ENCODE results near the gene SLC2A9.

SLC2A9 gene

DNA sequence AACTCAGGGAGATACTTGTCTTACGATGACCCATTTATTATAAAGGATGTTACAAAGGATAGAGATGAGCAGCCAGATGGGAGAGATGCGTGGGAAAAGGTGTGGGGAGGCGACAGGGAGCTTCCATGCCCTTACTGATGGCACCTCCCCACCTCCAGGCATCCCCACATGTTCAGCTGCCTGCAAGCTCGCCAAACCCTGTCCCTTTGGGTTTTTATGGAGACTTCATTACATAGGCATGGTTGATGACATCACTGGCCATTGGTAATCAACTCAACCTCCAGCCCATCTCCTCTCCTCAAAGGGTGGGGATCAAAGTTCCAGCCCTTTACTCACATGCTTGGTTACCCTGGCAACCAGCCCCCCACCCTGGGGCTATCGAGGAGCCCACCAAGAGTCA, 29.4 kb upstream of the SLC2A9 start:
- ATAC-seq = no peak
- TF ChIP-seq, protein P1, sequence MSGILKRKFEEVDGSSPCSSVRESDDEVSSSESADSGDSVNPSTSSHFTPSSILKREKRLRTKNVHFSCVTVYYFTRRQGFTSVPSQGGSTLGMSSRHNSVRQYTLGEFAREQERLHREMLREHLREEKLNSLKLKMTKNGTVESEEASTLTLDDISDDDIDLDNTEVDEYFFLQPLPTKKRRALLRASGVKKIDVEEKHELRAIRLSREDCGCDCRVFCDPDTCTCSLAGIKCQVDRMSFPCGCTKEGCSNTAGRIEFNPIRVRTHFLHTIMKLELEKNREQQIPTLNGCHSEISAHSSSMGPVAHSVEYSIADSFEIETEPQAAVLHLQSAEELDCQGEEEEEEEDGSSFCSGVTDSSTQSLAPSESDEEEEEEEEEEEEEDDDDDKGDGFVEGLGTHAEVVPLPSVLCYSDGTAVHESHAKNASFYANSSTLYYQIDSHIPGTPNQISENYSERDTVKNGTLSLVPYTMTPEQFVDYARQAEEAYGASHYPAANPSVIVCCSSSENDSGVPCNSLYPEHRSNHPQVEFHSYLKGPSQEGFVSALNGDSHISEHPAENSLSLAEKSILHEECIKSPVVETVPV (CRISPR knock-in tag; IDR thresholded peaks at IDR 0.05) = no peak
- TF ChIP-seq, protein P2, sequence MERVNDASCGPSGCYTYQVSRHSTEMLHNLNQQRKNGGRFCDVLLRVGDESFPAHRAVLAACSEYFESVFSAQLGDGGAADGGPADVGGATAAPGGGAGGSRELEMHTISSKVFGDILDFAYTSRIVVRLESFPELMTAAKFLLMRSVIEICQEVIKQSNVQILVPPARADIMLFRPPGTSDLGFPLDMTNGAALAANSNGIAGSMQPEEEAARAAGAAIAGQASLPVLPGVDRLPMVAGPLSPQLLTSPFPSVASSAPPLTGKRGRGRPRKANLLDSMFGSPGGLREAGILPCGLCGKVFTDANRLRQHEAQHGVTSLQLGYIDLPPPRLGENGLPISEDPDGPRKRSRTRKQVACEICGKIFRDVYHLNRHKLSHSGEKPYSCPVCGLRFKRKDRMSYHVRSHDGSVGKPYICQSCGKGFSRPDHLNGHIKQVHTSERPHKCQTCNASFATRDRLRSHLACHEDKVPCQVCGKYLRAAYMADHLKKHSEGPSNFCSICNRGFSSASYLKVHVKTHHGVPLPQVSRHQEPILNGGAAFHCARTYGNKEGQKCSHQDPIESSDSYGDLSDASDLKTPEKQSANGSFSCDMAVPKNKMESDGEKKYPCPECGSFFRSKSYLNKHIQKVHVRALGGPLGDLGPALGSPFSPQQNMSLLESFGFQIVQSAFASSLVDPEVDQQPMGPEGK (CRISPR knock-in tag; IDR thresholded peaks at IDR 0.05; ENCODE audit: borderline replicate concordance) = no peak
- no peak for TF ChIP-seq ZNF70 (CRISPR knock-in tag; IDR thresholded peaks at IDR 0.05)
- TF ChIP-seq ARNTL (CRISPR knock-in tag; IDR thresholded peaks at IDR 0.05; ENCODE audit: borderline replicate concordance, low read depth) = no peak
- no peak for TF ChIP-seq ZFP3 (CRISPR knock-in tag; IDR thresholded peaks at IDR 0.05)
- TF ChIP-seq CSDC2 (CRISPR knock-in tag; IDR thresholded peaks at IDR 0.05) = no peak
- no peak for TF ChIP-seq ZFP30 (CRISPR knock-in tag; IDR thresholded peaks at IDR 0.05)
- no peak for TF ChIP-seq BACH2 (CRISPR knock-in tag; IDR thresholded peaks at IDR 0.05; ENCODE audit: borderline replicate concordance)
- no peak for TF ChIP-seq TCF4 (CRISPR knock-in tag; IDR thresholded peaks at IDR 0.05; ENCODE audit: borderline replicate concordance)
- no peak for TF ChIP-seq RARB (CRISPR knock-in tag; IDR thresholded peaks at IDR 0.05)
- no peak for TF ChIP-seq ESRRG (CRISPR knock-in tag; IDR thresholded peaks at IDR 0.05)
- no peak for TF ChIP-seq TOX (CRISPR knock-in tag; IDR thresholded peaks at IDR 0.05; ENCODE audit: borderline replicate concordance)
- TF ChIP-seq, protein P3, sequence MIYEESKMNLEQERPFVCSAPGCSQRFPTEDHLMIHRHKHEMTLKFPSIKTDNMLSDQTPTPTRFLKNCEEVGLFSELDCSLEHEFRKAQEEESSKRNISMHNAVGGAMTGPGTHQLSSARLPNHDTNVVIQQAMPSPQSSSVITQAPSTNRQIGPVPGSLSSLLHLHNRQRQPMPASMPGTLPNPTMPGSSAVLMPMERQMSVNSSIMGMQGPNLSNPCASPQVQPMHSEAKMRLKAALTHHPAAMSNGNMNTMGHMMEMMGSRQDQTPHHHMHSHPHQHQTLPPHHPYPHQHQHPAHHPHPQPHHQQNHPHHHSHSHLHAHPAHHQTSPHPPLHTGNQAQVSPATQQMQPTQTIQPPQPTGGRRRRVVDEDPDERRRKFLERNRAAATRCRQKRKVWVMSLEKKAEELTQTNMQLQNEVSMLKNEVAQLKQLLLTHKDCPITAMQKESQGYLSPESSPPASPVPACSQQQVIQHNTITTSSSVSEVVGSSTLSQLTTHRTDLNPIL (CRISPR knock-in tag; IDR thresholded peaks at IDR 0.05; ENCODE audit: low read depth) = no peak
- TF ChIP-seq OSR1 (CRISPR knock-in tag; IDR thresholded peaks at IDR 0.05) = no peak
- TF ChIP-seq ZC3H10 (CRISPR knock-in tag; IDR thresholded peaks at IDR 0.05) = no peak
- TF ChIP-seq ISL1 (CRISPR knock-in tag; IDR thresholded peaks at IDR 0.05) = no peak

DNA sequence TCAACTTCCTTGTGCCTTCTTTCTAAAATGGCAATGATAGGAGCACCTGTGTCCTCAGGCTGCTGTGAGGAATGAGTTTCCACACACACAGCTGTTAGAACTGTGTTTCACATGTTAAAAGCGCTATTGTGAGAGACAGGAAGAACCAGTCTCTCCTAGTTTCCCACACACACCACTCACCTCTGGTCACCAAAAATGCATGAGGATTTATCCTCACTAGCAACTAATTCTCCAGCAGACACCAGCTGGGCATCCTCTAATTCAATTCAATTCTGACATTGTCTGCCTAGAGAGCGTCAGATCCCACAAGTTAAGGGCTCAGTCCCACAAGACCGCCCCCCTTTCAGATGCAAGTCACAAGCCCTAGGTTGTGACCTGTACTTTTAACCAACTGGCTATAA, 29.0 kb upstream of the SLC2A9 start:
- no peak for ATAC-seq
- TF ChIP-seq, protein P3 (CRISPR knock-in tag; IDR thresholded peaks at IDR 0.05; ENCODE audit: low read depth) = no peak
- TF ChIP-seq ZC3H10 (CRISPR knock-in tag; IDR thresholded peaks at IDR 0.05) = no peak
- no peak for TF ChIP-seq ZNF70 (CRISPR knock-in tag; IDR thresholded peaks at IDR 0.05)
- TF ChIP-seq ZFP3 (CRISPR knock-in tag; IDR thresholded peaks at IDR 0.05) = no peak
- no peak for TF ChIP-seq PPARA (CRISPR knock-in tag; IDR thresholded peaks at IDR 0.05; ENCODE audit: borderline replicate concordance)
- TF ChIP-seq, protein P2 (CRISPR knock-in tag; IDR thresholded peaks at IDR 0.05; ENCODE audit: borderline replicate concordance) = no peak
- no peak for TF ChIP-seq TOX (CRISPR knock-in tag; IDR thresholded peaks at IDR 0.05; ENCODE audit: borderline replicate concordance)
- no peak for TF ChIP-seq GLIS3 (CRISPR knock-in tag; IDR thresholded peaks at IDR 0.05)
- no peak for TF ChIP-seq ZNF565 (CRISPR knock-in tag; conservative IDR thresholded peaks at IDR 0.05; ENCODE audit: low read depth)

DNA sequence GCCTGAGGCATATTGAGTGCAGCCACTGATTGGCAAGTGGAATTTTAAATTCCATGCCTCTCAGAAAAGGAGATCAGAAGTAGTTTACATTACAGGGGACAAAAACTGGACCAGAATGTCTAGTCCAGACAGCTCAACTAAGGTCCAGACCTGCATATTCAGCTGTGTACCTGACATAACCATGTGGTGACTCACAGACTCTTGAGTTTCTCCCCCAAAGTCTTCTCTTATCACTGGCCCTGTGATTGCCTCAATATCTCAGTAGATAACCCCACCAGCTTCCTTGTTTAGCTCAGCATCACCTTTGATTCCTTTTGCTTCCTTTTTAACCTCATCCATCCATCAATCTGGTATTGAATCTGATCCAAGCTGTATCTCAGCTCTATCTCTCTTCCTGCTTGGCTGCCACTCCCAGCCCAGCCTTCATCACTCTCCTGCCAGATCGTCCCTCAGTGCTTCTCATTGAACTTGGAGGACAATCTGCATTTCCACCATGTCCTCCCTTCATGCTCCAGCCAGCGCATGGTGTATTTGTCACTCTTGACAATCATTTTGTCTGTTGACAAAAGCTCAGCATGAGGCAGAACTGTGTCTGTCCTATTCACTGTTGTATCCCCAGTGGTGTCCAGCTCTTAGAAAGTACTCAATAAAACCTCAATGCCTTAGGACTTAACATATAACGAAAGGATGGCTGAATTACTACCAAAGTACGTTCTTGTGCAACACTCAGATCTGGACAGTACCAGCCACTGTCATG, 27.8 kb upstream of the SLC2A9 start:
- ATAC-seq = no peak
- TF ChIP-seq, protein P4, sequence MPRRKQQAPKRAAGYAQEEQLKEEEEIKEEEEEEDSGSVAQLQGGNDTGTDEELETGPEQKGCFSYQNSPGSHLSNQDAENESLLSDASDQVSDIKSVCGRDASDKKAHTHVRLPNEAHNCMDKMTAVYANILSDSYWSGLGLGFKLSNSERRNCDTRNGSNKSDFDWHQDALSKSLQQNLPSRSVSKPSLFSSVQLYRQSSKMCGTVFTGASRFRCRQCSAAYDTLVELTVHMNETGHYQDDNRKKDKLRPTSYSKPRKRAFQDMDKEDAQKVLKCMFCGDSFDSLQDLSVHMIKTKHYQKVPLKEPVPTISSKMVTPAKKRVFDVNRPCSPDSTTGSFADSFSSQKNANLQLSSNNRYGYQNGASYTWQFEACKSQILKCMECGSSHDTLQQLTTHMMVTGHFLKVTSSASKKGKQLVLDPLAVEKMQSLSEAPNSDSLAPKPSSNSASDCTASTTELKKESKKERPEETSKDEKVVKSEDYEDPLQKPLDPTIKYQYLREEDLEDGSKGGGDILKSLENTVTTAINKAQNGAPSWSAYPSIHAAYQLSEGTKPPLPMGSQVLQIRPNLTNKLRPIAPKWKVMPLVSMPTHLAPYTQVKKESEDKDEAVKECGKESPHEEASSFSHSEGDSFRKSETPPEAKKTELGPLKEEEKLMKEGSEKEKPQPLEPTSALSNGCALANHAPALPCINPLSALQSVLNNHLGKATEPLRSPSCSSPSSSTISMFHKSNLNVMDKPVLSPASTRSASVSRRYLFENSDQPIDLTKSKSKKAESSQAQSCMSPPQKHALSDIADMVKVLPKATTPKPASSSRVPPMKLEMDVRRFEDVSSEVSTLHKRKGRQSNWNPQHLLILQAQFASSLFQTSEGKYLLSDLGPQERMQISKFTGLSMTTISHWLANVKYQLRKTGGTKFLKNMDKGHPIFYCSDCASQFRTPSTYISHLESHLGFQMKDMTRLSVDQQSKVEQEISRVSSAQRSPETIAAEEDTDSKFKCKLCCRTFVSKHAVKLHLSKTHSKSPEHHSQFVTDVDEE (CRISPR knock-in tag; IDR thresholded peaks at IDR 0.05) = no peak
- TF ChIP-seq ESRRG (CRISPR knock-in tag; IDR thresholded peaks at IDR 0.05) (no peak), ZC3H10 (CRISPR knock-in tag; IDR thresholded peaks at IDR 0.05) (no peak), RARB (CRISPR knock-in tag; IDR thresholded peaks at IDR 0.05) (no peak), ZFP30 (CRISPR knock-in tag; IDR thresholded peaks at IDR 0.05) (no peak), ZNF8 (CRISPR knock-in tag; IDR thresholded peaks at IDR 0.05) (no peak), CSDC2 (CRISPR knock-in tag; IDR thresholded peaks at IDR 0.05) (no peak), TCF4 (CRISPR knock-in tag; IDR thresholded peaks at IDR 0.05; ENCODE audit: borderline replicate concordance) (no peak), OSR1 (CRISPR knock-in tag; IDR thresholded peaks at IDR 0.05) (no peak)
- TF ChIP-seq, protein P1 (CRISPR knock-in tag; IDR thresholded peaks at IDR 0.05) = no peak
- TF ChIP-seq, protein P5, sequence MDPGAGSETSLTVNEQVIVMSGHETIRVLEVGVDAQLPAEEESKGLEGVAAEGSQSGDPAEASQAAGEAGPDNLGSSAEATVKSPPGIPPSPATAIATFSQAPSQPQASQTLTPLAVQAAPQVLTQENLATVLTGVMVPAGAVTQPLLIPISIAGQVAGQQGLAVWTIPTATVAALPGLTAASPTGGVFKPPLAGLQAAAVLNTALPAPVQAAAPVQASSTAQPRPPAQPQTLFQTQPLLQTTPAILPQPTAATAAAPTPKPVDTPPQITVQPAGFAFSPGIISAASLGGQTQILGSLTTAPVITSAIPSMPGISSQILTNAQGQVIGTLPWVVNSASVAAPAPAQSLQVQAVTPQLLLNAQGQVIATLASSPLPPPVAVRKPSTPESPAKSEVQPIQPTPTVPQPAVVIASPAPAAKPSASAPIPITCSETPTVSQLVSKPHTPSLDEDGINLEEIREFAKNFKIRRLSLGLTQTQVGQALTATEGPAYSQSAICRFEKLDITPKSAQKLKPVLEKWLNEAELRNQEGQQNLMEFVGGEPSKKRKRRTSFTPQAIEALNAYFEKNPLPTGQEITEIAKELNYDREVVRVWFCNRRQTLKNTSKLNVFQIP (CRISPR knock-in tag; IDR thresholded peaks at IDR 0.05; ENCODE audit: borderline replicate concordance, low read depth) = no peak
